ENCODE measurements around the gene C1orf56.

DNA sequence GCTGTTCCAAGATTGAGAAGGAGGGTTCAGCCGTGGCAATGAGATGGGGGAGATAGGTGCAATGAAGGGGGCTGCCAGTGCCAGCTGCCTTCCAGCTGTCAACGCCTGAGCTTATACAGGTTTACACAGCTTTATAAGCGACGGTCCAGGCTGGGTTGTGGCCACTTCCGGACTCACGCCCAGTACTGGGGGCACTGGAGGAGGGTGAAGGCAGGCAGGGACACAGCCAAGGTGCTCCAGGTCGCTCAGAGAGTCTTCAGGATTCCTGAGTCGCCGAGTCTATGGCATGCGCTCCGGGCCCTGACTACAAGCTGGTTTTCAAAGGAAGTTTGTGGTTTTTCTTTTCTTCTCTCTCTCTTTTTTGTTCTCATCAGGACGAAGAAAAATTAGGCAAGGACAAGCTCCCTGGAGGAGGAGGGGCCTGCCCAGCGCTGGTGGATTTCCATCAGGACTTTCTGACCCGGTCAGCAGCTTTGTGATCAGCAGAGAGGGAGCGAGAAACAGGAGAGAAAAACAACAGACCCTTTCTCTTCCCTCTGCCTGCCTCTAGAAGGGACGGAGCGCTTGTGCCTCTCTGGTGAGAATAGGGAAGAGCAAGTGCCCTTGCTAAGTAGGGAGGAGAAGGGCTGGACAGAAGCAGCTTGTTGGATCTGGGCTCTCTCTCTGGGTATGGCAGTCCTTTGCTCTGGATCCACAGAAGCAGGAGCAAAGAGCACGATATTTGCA is 41.1 kb upstream of the C1orf56 start, which contains the start of gene MINDY1:
- TF ChIP-seq ZNF274 (IDR thresholded peaks at IDR 0.05; ENCODE audit: low read depth, low read length) (no peak), YY1 (IDR thresholded peaks at IDR 0.05; ENCODE audit: insufficient read depth, insufficient read length) (no peak)
